Sciatic nerve (tissue), 2 donors: ENCODE data around the gene NRL. TPM values are rescaled to one million over a fixed set of nuclear protein-coding genes. Genes with fewer than 3 reads are reported as not detected.
A peak's percentile ranks its signal among the peaks of the same experiment; 100 is the strongest.
"Not testable (repeated sequence)": the region's sequence is repeated elsewhere in the genome, so short reads cannot be mapped to it uniquely, and the experiment has no call there.

Experiments used
- ATAC-seq: fragments of 200-7000 bp; cut with Tn5 transposase; one replicate; pipeline ENCODE4 v1.9.1; 2020; ENCODE audit warnings: mild to moderate bottlenecking, moderate library complexity
- DNase-seq: peaks from one replicate; pipeline ENCODE4 v3.0.0-alpha.2; 2020; ENCODE audit warnings: low spot score
- intact Hi-C: fragments of 100-400 bp; cut with DNase I; formaldehyde crosslinking; loops from one replicate; pipeline ENCODE4 v1.14.2; 2022
- total RNA-seq: library from RNA; stranded (reverse); fragmentation: NEBNext Ultra II Directional; extraction: Animal tissue kit (Norgen Biotek cat#: 25700); gene quantifications from one replicate; pipeline ENCODE4 v1.2.1, GENCODE V29; 2021
- donor health status: DM: no; HTN: no; CAD: no.
- donor health status: DM: no; HTN: no; CAD: no.

The NRL gene
- total RNA-seq, 1 donor from 2014 or later: 2.9 TPM

DNA sequence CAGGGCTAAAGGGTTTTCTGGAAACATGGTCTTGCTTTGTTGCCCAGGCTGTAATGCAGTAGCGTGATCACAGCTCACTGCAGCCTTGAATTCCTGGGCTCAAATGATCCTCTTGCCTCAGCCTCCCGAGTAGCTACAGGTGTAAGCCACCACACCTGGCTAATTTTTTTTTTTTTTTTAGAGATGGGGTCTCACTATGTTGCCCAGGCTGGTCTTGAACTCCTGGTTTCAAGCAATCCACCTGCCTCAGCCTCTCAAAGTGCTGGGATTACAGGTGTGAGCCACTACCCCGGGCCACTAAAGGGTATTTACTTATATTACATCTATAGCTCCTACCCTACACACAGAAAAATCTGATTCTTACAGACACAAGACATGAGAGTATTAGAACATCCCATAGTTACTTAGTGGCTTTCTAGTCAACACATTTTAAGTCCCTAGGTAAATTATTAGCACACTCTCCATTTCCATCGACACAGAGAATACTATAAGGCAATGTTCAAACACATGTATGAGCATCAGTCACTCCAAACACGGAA, 6.3 kb downstream of the NRL start:
- ATAC-seq (no peak), DNase-seq (no peak)
- intact Hi-C loops: no loop called here

DNA sequence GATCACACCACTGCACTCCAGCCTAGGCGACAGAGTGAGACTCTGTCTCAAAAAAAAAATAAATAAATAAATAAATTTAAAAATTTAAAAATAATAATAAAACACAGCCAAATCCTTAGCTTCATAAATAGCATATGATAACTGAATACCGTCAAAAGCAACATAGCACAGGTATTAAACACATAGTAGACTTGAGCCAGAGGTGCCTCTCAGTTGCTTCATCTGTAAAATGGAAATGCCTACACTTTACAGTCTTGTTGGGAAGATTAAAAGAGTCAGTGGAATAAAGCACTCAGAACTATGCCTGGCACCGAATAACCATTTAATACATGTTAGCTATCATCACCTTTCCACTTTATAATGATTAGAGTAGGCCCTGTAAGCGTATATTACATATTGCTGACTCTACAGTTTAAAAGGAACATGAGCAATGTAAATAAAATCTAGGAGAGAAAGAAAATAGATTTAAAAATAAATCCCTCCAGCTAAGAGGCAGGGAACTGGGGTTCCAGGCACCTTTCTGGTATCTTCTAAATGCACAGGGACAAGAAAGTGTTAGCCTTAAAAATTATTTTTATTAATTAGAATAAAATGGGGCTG, 8.0 kb downstream of the NRL start:
- intact Hi-C loops: no loop called here

DNA sequence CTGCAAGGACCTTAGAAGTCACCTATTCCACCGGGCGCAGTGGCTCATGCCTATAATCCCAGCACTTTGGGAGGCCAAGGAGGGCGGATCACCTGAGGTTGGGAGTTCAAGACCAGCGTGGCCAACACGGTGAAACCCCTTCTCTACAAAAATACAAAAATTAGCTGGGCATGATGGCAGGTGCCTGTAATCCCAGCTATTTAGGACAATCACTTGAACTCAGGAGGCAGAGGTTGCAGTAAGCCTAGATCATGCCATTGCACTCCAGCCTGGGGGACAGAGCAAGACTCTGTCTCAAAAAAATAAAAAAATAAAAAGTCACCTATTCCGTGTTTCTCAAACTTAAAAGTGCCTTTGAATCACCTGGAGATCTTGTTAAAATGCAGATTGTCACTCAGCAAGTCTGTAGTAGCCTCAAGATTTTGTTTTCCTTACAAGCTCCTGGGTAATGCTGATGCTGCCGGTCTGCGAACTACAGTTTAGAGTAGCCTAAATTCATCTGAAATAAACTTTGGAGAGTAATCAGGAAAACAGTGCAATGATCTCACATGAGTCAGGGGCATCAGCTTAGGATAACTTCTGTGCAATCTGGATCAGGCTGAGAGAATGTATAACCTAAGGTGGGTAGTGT, 9.0 kb downstream of the NRL start:
- DNase-seq, intact Hi-C loops, ATAC-seq: not testable (repeated sequence)

More for the DNA sequence above, 8.0 kb downstream of the NRL start:
- ATAC-seq: no peak
- DNase-seq: no peak

DNA sequence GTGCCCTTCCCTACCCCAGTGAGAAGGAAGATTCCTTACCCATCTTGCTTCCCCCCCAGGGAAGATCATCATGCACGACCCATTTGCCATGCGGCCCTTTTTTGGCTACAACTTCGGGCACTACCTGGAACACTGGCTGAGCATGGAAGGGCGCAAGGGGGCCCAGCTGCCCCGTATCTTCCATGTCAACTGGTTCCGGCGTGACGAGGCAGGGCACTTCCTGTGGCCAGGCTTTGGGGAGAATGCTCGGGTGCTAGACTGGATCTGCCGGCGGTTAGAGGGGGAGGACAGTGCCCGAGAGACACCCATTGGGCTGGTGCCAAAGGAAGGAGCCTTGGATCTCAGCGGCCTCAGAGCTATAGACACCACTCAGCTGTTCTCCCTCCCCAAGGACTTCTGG, 11.3 kb downstream of the NRL start:
- intact Hi-C loops: no loop called here
- DNase-seq (no peak), ATAC-seq (no peak)

DNA sequence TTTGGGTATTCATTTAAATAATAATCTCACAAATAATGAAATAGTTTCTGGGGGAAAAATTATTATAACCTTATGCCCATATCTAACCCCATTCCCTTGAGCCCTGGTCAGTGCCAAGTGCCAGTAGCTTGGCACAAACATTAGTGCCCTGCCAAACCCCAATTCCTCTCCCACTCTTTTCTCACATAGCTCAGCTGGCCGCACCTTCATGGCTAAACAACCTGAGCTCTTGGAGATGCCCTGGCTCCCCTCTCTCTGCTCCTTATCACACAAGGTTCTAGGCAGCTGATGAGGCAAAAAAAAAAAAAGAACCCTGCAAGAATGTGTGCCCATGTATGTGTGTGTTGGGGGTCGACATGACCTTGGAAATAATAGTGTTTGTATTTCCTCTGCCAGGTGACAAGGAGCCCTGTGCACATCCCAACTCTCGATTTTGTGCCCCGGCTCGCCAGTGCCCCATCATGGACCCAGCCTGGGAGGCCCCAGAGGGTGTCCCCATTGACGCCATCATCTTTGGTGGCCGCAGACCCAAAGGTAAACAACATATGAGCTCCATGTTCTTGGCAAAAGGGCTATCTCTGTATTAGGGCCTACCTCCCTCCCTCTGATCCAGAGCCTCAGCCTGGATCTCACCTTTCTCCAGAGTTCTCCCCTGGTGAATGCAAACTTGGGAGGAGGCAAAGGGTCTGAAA, 12.2 kb downstream of the NRL start:
- intact Hi-C loops: no loop called here
- DNase-seq (no peak), ATAC-seq (no peak)

DNA sequence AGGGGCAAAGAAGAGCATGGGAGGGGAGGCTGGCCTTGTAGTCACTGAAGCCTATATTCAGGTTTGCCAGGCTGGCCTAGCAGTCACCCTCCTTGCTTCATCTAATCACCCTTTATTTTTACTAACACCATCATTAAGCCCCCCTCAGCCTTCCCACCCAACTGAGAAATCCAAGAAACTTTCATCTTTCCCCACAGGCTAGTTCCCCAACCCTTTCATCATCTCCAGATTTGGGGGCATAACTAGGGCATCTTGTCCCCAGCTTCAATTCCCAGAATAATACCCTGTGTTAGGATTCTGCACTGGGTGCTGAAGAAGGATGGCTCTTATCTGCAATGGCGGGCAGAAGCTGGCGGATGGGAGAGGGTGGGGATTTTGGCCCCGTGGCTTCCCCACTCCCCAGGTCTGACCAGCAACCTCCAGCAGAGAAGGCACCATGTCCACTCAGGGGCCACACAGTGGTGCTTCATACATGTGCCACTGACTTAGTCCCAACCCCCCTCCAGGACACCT, 13.7 kb downstream of the NRL start:
- intact Hi-C loops: no loop called here
- DNase-seq (no peak), ATAC-seq (no peak)

DNA sequence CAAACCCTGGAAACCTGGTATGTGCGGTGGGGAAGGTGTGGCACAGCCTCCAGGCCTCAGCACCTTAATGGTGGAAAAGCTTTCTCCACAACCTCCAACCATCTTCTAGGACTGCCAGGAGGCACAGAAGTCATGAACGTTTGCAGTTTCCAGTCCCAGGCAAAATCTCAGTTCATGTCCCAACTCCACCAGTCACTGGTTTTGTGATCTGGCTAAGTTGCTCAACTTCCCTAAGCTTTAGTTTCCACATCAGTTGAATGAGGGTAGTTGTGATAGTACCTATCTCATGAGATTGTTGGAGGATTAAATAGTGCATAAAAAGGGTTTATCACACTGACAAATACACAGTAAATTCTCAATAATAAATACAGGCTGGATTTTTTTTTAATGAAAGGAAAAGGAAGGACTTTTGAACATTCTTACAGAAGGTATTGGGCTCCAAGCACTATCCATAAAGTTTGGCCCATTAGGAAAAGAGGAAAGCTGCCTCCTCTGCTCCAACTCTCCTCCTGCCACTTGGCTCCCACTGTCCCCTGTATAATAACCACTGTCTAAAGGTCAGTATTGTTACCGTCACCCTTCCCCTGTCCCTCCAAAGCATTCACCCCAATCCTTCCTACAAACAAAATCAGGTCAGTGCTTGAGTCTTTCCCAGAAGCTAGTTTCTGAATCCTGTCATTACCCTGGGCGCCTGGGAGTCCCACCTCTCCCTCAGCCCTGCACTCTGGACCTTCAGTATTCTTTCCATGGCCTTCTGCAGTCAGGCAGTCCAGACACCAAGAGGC, 14.4 kb downstream of the NRL start:
- intact Hi-C loops: no loop called here
- ATAC-seq: no peak
- DNase-seq: no peak

DNA sequence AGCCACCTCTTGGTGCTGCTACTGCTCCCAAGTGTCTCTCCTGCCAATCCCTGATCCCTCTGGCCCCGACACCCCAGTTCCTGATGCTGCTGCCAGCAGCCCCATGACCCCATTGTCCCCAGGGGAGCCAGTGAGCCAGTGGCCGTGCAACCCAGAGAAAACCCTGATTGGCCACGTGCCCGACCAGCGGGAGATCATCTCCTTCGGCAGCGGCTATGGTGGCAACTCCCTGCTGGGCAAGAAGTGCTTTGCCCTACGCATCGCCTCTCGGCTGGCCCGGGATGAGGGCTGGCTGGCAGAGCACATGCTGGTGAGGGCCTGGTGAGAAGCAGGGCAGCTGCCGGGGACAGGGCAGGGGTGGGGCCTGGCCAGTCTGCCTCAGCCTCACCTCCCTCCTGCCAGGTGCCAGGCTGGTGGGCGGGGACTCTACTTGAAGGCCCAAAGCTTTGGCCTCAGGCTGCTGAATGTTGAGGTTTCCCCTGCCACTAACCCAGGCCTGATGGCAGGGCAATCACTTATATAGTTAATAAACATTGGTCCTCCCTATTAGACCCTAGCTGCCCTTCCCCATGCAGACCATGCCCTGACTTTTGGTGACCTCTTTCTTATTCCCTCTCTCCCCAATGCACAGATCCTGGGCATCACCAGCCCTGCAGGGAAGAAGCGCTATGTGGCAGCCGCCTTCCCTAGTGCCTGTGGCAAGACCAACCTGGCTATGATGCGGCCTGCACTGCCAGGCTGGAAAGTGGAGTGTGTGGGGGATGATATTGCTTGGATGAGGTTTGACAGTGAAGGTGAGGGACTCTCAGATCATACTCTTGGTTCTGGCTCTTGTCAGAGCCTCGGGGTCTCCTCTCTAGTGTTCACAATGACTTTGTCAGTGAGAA, 15.6 kb downstream of the NRL start:
- DNase-seq (no peak), ATAC-seq (no peak)
- intact Hi-C loops: loop anchor here (5.0 kb wide), 1 partner anchor 42 kb away; no protein-coding TSS in a partner anchor

DNA sequence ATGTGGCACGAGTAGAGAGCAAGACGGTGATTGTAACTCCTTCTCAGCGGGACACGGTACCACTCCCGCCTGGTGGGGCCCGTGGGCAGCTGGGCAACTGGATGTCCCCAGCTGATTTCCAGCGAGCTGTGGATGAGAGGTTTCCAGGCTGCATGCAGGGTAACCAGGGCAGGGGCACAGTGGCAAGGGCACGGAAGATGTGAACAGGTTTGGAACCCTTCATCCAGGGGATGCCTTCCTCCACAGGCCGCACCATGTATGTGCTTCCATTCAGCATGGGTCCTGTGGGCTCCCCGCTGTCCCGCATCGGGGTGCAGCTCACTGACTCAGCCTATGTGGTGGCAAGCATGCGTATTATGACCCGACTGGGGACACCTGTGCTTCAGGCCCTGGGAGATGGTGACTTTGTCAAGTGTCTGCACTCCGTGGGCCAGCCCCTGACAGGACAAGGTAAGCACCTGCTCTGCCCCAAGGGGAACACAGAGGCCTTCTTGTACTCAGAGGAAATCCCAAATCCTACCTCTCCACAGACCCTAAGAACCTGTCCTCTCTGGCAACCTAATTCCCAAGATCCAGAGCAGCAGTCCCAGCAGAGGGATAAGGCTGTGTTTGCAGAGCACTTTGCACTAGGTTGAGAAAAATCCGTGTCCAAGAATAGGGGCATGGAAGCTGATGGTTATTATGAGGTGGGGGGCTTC, 16.4 kb downstream of the NRL start:
- ATAC-seq (no peak), DNase-seq (no peak)
- intact Hi-C loops: loop anchor here (5.0 kb wide), 1 partner anchor 41 kb away; no protein-coding TSS in a partner anchor

DNA sequence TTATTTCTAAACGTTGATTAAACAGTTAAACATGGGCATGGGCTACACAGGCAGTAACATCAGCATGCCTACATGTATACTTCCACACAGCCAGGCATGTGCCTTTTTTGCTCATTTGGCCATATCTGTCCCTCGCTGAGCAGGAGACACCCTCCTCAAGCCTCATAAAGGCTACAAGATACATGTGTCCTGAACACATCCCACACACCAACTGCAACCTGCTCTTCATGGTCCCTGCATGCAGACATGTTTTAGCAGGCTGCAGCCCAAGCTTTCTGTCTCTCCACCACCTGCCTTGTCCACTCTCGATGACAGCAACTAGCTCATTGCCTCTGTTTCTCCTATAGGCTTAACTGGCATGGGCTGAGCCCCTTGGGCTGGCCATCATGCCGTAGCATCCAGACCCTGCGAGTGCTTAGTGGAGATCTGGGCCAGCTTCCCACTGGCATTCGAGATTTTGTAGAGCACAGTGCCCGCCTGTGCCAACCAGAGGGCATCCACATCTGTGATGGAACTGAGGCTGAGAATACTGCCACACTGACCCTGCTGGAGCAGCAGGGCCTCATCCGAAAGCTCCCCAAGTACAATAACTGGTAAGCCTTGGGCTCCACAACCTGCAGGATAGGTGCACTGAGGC, 18.1 kb downstream of the NRL start:
- intact Hi-C loops: loop anchor here (5.0 kb wide), 1 partner anchor 39 kb away; no protein-coding TSS in a partner anchor
- DNase-seq (no peak), ATAC-seq (no peak)

DNA sequence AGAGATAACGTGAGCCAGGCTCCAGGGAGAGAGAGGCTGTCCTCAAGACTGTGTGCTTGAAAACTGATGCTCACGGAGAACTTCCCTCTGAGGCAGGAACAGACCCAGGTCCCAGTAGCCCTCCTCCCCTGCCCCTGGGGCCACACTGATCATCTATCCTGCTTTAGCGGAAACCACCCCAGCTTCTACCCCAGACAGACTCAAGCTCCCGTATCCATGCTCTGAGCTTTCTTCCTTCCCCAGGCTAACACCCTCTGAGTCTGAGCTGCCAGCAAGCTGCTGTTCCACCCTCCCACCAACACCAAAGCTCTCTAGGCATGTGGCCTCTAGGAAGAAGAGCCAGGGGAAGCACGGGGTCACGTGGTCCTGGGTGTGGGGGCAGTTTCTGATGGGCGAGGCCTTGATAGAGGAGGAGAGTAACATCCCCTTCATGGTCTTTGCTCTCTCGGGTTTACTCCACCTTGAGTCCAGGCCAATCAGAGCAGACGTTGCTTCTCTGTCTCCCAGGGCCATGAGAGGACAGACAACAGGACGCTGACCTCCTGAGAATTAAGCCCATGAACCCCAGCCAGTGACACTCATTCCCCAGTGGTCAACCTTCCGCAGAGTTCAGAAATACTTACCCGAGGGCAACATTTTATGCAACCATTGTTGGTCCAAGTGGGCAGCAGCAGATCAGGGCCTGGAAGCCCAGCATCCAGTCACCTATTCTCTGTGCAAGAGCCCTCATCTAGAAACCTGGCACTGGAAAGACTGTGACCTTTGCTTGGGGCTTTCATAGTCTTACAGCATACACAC, 19.3 kb downstream of the NRL start:
- no peak for DNase-seq
- ATAC-seq: peak; percentile 19
- intact Hi-C loops: loop anchor here (5.0 kb wide), 1 partner anchor 38 kb away; no protein-coding TSS in a partner anchor

DNA sequence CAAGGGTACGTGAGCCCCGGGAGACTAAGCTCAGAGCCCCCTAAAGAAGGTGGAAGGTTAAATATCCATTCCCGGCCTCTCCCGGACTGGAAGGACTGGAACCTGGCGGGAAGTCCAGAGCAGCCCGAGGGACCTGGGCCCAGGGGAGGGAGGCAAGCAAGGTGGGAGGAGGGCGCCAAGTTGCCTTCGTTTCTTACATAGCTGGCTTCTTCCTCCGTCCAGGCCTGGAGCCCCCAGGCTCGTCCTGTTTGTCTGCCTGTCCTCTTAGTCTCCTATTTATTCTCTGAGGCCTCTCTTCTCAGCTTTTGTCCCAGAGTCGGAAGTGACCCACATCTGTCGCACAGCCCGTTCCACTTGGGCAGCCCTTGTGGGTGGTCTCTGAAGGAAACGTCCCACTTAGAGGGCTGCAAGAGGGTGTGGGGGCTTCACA, 19.9 kb downstream of the NRL start:
- DNase-seq: peak; percentile 71
- intact Hi-C loops: loop anchor here (5.0 kb wide), 1 partner anchor 38 kb away; no protein-coding TSS in a partner anchor
- no peak for ATAC-seq

DNA sequence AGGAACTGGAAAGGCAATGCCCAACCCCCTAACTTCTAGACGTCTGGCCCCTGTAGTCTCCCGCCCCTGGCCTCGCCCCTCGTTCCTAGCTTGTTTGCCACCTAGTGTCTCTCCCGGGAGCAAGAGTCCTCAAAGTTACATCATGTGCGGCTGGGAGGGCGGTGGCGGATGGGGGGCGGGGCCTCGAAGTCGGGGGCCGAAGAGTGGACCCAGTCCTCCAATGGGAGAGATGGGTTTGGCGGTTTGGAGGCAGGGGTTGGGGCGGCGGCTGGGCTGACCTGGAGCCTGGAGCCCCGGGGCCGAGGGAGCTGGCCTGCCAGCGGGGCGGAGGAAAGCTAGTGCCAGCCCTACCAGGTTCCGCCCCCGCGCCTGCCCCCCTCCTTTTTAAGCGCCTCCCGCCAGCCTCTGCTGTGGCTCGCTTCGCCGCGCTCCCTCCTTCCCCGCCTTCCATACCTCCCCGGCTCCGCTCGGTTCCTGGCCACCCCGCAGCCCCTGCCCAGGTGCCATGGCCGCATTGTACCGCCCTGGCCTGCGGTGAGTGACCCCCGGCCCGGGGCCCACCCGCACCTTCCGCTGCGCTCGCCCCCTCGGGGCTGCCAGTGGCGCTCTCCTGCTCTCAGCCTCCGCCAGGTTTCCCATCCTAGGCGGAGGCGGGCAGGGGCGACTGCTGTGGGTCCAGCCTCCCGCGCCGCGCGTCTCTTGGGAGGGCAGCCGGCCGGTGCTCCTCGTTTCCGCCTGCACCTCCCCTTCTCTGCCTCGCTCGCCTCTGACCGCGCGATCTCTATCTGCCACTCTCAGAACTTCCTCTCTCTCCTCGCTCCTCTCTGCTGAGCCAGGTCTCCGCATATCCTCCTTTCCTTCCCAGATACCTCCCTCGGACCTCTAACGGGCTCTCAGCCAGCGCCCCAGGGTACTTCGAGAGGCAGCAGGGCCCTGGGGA, 20.6 kb downstream of the NRL start, which contains the start of gene PCK2:
PCK2 (plus strand) TSS at position 411 of the 940 bp plus-strand sequence; CDS start at position 506, 95 bp downstream.
- peak; percentile 94 for ATAC-seq
- intact Hi-C loops: no loop called here
- DNase-seq: peak; percentile 92

DNA sequence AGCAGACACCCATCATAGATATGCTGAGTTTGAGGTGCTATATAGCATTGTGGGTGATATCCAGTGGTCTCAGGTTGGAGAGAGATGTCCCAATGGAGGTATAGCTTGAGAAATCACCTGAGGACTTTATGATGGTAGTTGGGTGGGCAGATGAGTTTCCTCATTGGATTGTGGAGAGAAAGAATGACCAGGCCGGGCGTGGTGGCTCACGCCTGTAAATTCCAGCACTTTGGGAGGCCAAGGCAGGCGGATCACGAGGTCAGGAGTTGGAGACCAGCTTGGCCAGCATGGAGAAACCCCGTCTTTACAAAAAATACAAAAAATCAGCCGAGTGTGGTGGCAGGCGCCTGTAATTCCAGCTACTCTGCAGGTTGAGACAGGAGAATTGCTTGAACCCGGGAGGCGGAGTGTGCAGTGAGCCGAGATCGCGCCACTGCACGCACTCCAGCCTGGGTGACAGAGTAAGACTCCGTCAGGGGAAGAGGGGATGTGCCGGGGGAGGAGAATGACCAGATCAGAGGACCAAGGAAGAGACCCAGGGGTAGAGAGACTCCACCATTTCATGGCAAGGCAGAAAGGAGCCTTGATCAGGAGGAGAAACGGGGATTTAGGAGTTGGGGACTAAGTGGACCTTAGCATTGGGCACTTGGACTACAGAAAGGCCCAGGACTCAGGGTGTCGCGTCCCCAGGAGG, 21.4 kb downstream of the NRL start:
- ATAC-seq (no peak), DNase-seq (no peak)
- intact Hi-C loops: no loop called here
